GM11168 (cell line): ENCODE results near the gene B4GALT6.

ENCODE experiments used
- in situ Hi-C: fragments of 300-500 bp; cut with MboI; formaldehyde crosslinking; loops from one replicate; pipeline ENCODE4 v1.12.0; 2022; ENCODE audit warnings: low sequenced_read_pairs; ENCODE audit not compliant: unreplicated experiment

The B4GALT6 gene

GRCh38 chr18:31684279-31685096, at the start of gene B4GALT6:
B4GALT6 (minus strand) TSS chr18:31684581; CDS start chr18:31684426, 155 bp downstream.
- in situ Hi-C loops = no loop called here

GRCh38 chr18:31731628-31732027, 47.2 kb upstream of the B4GALT6 start:
- in situ Hi-C loops = no loop called here

- in situ Hi-C loops = loop anchor here (5.0 kb wide), 1 partner anchor 172 kb away; no protein-coding TSS in a partner anchor
Observed at GRCh38 chr18:31729196-31729595, 44.8 kb upstream of the B4GALT6 start.

- in situ Hi-C loops = no loop called here
Observed at GRCh38 chr18:31723990-31724711, 39.8 kb upstream of the B4GALT6 start.

- in situ Hi-C loops = no loop called here
Observed at GRCh38 chr18:31723639-31723989, 39.2 kb upstream of the B4GALT6 start.

- in situ Hi-C loops = no loop called here
Observed at GRCh38 chr18:31722369-31722957, 38.1 kb upstream of the B4GALT6 start.

- in situ Hi-C loops = no loop called here
Observed at GRCh38 chr18:31721601-31722000, 37.2 kb upstream of the B4GALT6 start.

GRCh38 chr18:31720867-31721266, 36.5 kb upstream of the B4GALT6 start:
- in situ Hi-C loops = no loop called here

- in situ Hi-C loops = loop anchor here (10.0 kb wide), 1 partner anchor 495 kb away; no protein-coding TSS in a partner anchor
Observed at GRCh38 chr18:31719363-31720006, 35.1 kb upstream of the B4GALT6 start.

GRCh38 chr18:31718386-31718785, 34.0 kb upstream of the B4GALT6 start:
- in situ Hi-C loops = loop anchor here (10.0 kb wide), 1 partner anchor 494 kb away; no protein-coding TSS in a partner anchor

GRCh38 chr18:31716362-31716761, 32.0 kb upstream of the B4GALT6 start:
- in situ Hi-C loops = loop anchor here (10.0 kb wide), 1 partner anchor 492 kb away; no protein-coding TSS in a partner anchor

- in situ Hi-C loops = loop anchor here (10.0 kb wide), 1 partner anchor 487 kb away; no protein-coding TSS in a partner anchor
Observed at GRCh38 chr18:31711365-31712172, 27.2 kb upstream of the B4GALT6 start.

GRCh38 chr18:31710826-31711225, 26.4 kb upstream of the B4GALT6 start:
- in situ Hi-C loops = loop anchor here (10.0 kb wide), 1 partner anchor 486 kb away; no protein-coding TSS in a partner anchor

- in situ Hi-C loops = no loop called here
Observed at GRCh38 chr18:31707815-31708214, 23.4 kb upstream of the B4GALT6 start.

- in situ Hi-C loops = no loop called here
Observed at GRCh38 chr18:31702449-31702848, 18.1 kb upstream of the B4GALT6 start.

- in situ Hi-C loops = no loop called here
Observed at GRCh38 chr18:31701744-31702143, 17.4 kb upstream of the B4GALT6 start.

GRCh38 chr18:31700990-31701389, 16.6 kb upstream of the B4GALT6 start:
- in situ Hi-C loops = no loop called here

- in situ Hi-C loops = no loop called here
Observed at GRCh38 chr18:31697351-31698298, 13.2 kb upstream of the B4GALT6 start.
